ENCODE data around the gene SZT2. TPM values are rescaled to one million over a fixed set of nuclear protein-coding genes. Genes with fewer than 3 reads are reported as not detected.

The SZT2 gene
- total and polyA plus RNA-seq, 10 of the 15 experiments (the other 5 are each of a cell fraction or from before 2014, with no cell fraction given): 1.4 to 38.3 (median 12.7) TPM

DNA sequence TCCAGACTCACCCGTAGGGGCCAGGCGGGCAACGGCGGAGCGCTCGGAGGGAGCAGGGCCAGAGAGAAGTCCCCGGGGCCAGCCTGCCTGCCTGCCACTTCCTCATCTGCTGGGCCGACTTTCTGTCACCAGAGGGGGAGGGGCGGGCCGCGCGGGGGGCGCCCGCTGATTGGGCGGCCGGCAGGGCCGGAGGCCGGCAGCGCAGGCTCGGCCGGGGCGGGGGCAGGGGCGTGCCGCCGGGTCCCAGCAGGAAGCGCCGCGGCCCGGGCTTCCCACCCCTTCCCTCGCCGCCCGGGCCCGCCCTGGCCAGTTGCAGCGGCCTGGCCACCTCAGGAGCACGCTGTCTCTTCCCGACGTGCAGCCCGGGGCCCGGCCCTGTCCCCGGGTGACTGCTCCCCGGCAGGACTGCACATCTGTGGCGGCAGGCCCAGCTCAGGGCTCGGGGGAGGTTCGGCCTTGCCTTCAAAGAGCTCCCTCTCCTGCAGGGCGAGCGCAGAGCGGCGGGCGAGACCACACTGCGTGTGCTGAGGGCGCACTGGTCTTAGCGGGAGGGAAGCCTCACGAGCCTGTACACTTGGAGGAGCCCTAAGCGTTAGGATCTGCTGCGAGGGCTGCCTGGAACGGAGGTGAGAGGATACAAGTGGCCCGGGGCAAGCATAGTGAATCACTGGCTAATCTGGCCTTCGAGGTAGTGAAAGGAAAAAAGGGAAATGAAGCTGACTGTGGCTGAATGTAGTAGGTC, 21.6 kb upstream of the SZT2 start, which contains the start of gene ELOVL1 (continued):
- TF ChIP-seq GATAD2B (conservative IDR thresholded peaks at IDR 0.05; ENCODE audit: low read depth) (peak; percentile 96), REST (IDR thresholded peaks at IDR 0.05; ENCODE audit: low read depth, low read length) (no peak), HDAC6 (IDR thresholded peaks at IDR 0.05; ENCODE audit: unreplicated experiment) (no peak), KDM1A (IDR thresholded peaks at IDR 0.05; ENCODE audit: borderline replicate concordance) (no peak), FOXM1 (IDR thresholded peaks at IDR 0.05; ENCODE audit: low read depth, low read length) (no peak), NR2C2 (IDR thresholded peaks at IDR 0.05; ENCODE audit: borderline replicate concordance, control insufficient read depth, insufficient read length, low read depth) (no peak), YBX1 (IDR thresholded peaks at IDR 0.05) (no peak), NFXL1 (IDR thresholded peaks at IDR 0.05; ENCODE audit: borderline replicate concordance) (no peak), ATF7 (IDR thresholded peaks at IDR 0.05; ENCODE audit: low read depth) (peak; percentile 18; the same call in 1 of the 2 replicates), TCF12 (IDR thresholded peaks at IDR 0.05; ENCODE audit: low read depth, low read length) (no peak), RUNX3 (IDR thresholded peaks at IDR 0.05; ENCODE audit: low read length) (peak; percentile 53), ZBTB11 (CRISPR knock-in tag; IDR thresholded peaks at IDR 0.05) (no peak), SMARCA5 (IDR thresholded peaks at IDR 0.05) (no peak; the same call in 1 of the 2 replicates), CHD1 (IDR thresholded peaks at IDR 0.05; ENCODE audit: low read depth, low read length) (no peak), MYC (IDR thresholded peaks at IDR 0.05; ENCODE audit: insufficient read depth, insufficient read length, insufficient replicate concordance, low read length, severe bottlenecking) (peak; percentile 67), HSF1 (IDR thresholded peaks at IDR 0.05; ENCODE audit: low read depth, low read length) (no peak), JUNB (IDR thresholded peaks at IDR 0.05) (no peak), SIN3A (IDR thresholded peaks at IDR 0.05; ENCODE audit: low read depth, low read length) (0 out of 2 replicates have a peak, but pooled peaks have one; percentile 35), CBX3 (IDR thresholded peaks at IDR 0.05; ENCODE audit: borderline replicate concordance, low read depth) (no peak), IRF3 (IDR thresholded peaks at IDR 0.05) (0 out of 2 replicates have a peak, but pooled peaks have one; percentile 10), SP1 (IDR thresholded peaks at IDR 0.05; ENCODE audit: low read depth, low read length) (peak; percentile 23)

All from GM12878 (cell line).